Neural crest cell (in vitro differentiated cells): Measurements from ENCODE around the gene UMODL1. TPM values are rescaled to one million over a fixed set of nuclear protein-coding genes. Genes with fewer than 3 reads are reported as not detected.

ENCODE experiments used
- DNase-seq: peaks from one replicate; pipeline ENCODE4 v3.0.0; 2021; ENCODE audit warnings: low read depth, mixed read lengths, low spot score
- H3K27ac Mint-ChIP-seq: one replicate; pipeline ENCODE4 v1.8.0; 2021; ENCODE audit warnings: mild to moderate bottlenecking, mixed read lengths; ENCODE audit not compliant: unreplicated experiment
- H3K27me3 Mint-ChIP-seq: 2 replicates; pipeline ENCODE4 v1.8.0; 2021; ENCODE audit warnings: low read depth, mild to moderate bottlenecking, mixed read lengths
- H3K36me3 Mint-ChIP-seq: 2 replicates; pipeline ENCODE4 v1.8.0; 2021; ENCODE audit warnings: low read depth, mild to moderate bottlenecking, mixed read lengths
- H3K4me1 Mint-ChIP-seq: 2 replicates; pipeline ENCODE4 v1.8.0; 2021; ENCODE audit warnings: mixed read lengths
- H3K4me3 Mint-ChIP-seq: one replicate; pipeline ENCODE4 v1.8.0; 2021; ENCODE audit warnings: mild to moderate bottlenecking, mixed read lengths
- H3K9me3 Mint-ChIP-seq: 2 replicates; pipeline ENCODE4 v1.8.0; 2021; ENCODE audit warnings: mixed read lengths
- CTCF ChIP-seq: fragments of 200-600 bp; sonication (generic); conservative IDR thresholded peaks from 2 replicates; pipeline ENCODE4 v1.5.0; 2021; ENCODE audit warnings: antibody characterized with exemption, mild to moderate bottlenecking
- total RNA-seq: library from RNA; stranded (reverse); gene quantifications from 2 replicates; pipeline ENCODE4 v1.2.1, GENCODE V29; 2021

UMODL1 gene
- total RNA-seq, 1 donor from 2014 or later: not detected

GRCh38 chr21:42127164-42128150, 56.3 kb downstream of the UMODL1 start:
- Mint-ChIP-seq H3K27ac (no peak overlapping the region), H3K27me3 (no peaks in the 10 kb centered on the region), H3K4me1 (no peaks in the 10 kb centered on the region), H3K36me3 (no peaks in the 10 kb centered on the region), H3K4me3 (no peak overlapping the region), H3K9me3 (no peaks in the 10 kb centered on the region)
- DNase-seq: no peak
- no peak for TF ChIP-seq CTCF

- no peak overlapping the region for H3K4me3 Mint-ChIP-seq
- no peak for TF ChIP-seq CTCF
- no peak overlapping the region for H3K27ac Mint-ChIP-seq
- DNase-seq: no peak
- no peaks in the 10 kb centered on the region for H3K4me1 Mint-ChIP-seq
- H3K36me3 Mint-ChIP-seq: no peaks in the 10 kb centered on the region
- no peaks in the 10 kb centered on the region for H3K9me3 Mint-ChIP-seq
- H3K27me3 Mint-ChIP-seq: no peaks in the 10 kb centered on the region
Observed at GRCh38 chr21:42129300-42130266, 58.5 kb downstream of the UMODL1 start.

- no peak overlapping the region for H3K27ac Mint-ChIP-seq
- H3K36me3 Mint-ChIP-seq: no peaks in the 10 kb centered on the region
- no peaks in the 10 kb centered on the region for H3K4me1 Mint-ChIP-seq
- no peaks in the 10 kb centered on the region for H3K9me3 Mint-ChIP-seq
- no peak for DNase-seq
- no peak overlapping the region for H3K4me3 Mint-ChIP-seq
- no peak for TF ChIP-seq CTCF
- H3K27me3 Mint-ChIP-seq: no peaks in the 10 kb centered on the region
Observed at GRCh38 chr21:42130441-42130840, 59.3 kb downstream of the UMODL1 start.

- Mint-ChIP-seq H3K27me3 (no peaks in the 10 kb centered on the region), H3K36me3 (no peaks in the 10 kb centered on the region), H3K4me3 (no peak overlapping the region), H3K27ac (no peak overlapping the region), H3K4me1 (no peaks in the 10 kb centered on the region), H3K9me3 (no peaks in the 10 kb centered on the region)
- no peak for TF ChIP-seq CTCF
- no peak for DNase-seq
Observed at GRCh38 chr21:42132183-42132582, 61.1 kb downstream of the UMODL1 start.

GRCh38 chr21:42133131-42133530, 62.0 kb downstream of the UMODL1 start:
- no peaks in the 10 kb centered on the region for H3K27me3 Mint-ChIP-seq
- H3K4me1 Mint-ChIP-seq: no peaks in the 10 kb centered on the region
- no peak overlapping the region for H3K27ac Mint-ChIP-seq
- no peak for DNase-seq
- H3K9me3 Mint-ChIP-seq: no peaks in the 10 kb centered on the region
- TF ChIP-seq CTCF: no peak
- no peak overlapping the region for H3K4me3 Mint-ChIP-seq
- H3K36me3 Mint-ChIP-seq: no peaks in the 10 kb centered on the region
